GM18498 (cell line): ENCODE measurements around the gene ARHGEF38.

Source experiments
- ATAC-seq: cut with Tn5 transposase; IDR thresholded peaks from one replicate; pipeline ENCODE4 v1.9.1; 2021; ENCODE audit warnings: mild to moderate bottlenecking, moderate library complexity; ENCODE audit not compliant: unreplicated experiment

The ARHGEF38 gene, protein sequence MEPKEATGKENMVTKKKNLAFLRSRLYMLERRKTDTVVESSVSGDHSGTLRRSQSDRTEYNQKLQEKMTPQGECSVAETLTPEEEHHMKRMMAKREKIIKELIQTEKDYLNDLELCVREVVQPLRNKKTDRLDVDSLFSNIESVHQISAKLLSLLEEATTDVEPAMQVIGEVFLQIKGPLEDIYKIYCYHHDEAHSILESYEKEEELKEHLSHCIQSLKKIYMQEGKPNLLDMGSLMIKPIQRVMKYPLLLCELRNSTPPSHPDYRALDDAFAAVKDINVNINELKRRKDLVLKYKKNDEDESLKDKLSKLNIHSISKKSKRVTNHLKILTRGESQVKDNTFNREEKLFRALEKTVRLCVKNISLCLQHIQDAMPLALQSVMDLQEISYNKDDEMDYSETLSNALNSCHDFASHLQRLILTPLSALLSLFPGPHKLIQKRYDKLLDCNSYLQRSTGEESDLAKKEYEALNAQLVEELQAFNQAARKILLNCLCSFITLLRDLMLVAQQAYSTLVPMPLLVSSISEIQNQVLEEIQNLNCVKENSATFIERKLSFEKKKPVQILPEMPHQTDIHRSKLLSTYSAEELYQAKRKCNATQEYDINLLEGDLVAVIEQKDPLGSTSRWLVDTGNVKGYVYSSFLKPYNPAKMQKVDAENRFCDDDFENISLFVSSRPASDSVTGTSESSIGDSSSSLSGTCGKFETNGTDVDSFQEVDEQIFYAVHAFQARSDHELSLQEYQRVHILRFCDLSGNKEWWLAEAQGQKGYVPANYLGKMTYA

GRCh38 chr4:105551965-105552746, at the start of gene ARHGEF38:
TSS of gene ARHGEF38 (plus strand) at chr4:105552620. CDS start at chr4:105552766, 146 bp downstream.
- ATAC-seq = no peak

DNA sequence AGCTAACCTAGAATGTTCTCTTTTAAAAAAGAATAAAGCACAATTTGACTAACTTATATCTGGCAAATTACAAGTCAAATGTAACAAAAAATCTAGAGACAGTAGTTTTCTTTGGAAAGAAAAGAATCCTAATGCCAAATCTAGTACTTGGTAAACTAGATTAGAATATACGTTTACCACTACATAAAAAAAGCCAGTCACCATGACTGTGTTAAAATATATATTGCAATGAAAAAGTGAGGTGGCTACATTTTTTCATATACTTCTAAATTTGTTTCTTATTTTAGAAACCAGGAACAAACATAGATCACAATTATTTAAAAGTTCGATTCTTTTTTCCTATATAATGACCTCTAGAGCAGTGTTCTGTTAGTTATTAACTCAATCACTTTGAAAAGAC, 48.9 kb upstream of the ARHGEF38 start:
- no peak for ATAC-seq

DNA sequence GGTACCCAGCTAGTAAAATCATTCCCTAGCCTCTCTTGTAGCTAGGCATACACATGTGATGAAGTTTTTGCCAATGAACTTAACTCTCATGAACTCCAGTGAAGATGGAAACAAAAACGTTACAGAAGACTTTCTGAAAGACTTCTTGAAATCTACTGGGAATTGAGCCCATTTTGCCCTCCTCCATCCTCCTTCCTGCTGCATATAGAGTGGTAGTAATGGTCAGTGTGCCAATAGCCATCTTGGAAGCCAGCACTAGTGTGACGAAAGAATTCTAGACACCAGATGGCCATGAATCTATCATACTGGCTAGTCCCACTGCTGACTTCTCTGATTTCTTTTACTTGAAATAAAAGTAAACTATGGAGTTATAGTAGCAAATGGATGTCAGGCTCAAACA, 47.7 kb upstream of the ARHGEF38 start:
- no peak for ATAC-seq

DNA sequence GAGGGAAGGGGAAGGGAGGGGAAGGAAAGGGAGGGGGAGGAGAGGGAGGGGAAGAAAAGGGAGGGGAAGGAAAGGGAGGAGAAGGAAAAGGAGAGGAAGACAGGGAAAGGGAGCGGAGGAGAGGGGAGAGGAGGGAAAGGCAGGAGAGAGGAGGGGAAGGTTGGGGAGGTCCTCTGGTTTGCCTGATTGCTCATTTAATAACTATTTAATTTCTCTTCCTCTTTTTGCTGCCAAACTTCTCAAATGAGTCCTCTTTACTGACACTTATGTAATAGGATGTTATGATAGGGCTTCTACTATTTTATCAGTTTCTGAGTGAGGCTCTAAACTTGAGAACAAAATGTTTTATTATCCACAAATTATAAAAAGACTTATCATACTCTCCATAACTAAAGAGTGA, 43.1 kb upstream of the ARHGEF38 start:
- ATAC-seq = peak; percentile 93

DNA sequence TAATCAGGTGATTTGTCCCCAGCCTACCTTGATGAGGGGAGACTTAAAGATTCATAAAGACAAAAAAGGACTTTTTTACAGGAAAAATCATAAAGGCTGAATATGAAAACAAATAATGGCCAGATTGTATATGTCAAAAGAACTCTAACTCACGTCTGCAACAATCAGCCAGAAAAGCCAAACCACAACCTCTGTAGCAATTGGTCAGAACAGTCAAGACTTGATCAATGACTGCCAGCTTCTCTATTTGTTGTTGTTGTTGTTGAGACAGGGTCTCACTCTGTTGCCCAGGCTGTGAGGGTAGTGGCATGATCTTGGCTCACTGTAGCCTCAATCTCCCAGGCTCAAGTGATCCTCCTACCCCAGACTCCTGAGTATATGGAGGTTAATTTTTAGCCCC, 42.7 kb upstream of the ARHGEF38 start:
- peak; percentile 25 for ATAC-seq

DNA sequence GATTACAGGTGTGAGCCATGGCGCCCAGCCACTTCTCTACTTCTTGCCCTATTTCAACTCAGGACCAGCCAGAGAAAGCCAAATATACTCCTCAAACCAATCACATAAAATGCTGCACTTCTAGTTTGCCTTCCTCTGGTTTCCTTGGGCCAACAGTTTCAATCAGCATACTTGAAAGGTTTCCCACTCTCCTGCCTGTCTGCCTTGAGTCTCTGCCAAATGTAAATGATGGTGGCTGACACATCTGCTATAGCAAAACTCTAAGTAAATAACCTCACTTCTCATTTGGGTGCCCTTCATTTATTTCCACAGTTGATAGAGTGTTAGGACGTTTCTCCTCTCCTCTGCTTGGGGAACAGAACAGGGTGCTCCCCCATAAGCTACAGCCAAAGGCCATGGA, 42.2 kb upstream of the ARHGEF38 start:
- no peak for ATAC-seq

DNA sequence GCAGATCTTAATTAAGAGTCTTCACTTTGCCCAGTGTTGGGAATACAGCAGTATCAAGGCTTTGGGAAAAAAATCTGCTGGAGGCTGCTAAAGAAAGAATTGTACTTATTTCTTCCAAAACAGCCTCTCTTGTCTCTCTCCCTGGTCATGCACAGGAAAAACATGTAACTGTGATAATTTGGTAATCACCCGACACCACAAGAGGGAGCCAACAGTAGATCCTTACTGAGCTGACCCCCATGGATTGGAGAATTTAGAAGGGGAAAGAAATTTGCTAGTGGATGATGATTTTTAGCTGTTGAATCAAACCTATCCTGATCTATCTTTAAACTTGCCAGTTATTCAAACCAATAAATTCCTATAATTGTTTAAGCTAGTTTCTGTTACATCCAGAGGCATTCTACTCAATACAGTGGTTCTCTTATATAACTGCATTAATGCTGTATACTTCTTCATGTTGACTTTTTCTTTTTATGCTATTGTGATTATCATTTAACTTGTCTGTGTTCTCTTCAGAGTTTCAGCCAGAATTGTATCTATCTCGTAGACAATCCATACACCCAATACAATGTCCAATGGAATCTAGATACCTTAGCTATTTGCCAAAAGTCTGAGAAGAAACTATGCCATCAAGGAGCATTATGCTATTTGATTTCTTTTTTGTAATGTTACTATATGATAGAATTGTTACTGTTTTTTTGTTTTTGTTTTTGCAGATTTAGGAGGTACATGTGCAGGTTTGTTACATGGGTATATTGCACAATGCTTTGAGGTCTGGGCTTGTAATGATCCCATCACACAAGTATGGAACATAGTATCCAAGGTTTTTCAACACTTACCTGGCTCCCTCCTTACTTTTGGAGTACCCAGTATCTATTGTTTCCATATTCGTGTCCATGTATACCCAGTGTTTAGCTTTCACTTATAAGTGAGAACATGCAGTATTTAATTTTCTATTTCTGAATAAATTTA, 31.3 kb upstream of the ARHGEF38 start:
- peak; percentile 73 for ATAC-seq

DNA sequence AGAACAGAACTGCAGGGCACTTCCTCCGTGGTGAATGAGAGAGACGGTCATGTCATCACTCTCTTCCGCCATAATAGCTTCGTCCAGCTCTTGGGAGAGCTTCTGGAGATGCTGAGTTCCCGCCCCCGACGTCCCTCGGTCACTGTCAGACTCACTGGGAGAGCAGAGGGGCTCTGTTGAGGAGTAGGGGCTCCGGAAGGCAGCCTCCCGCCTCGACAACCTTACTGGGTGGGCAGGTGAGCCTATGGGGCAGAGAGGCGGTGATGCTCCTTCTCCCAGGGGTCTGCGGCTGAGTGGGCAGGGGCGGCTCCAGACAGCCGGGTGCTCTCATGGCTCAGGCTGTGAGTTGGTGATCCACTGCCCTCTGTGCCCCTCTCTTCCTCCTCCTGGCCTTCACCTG, 25.8 kb upstream of the ARHGEF38 start:
- no peak for ATAC-seq

DNA sequence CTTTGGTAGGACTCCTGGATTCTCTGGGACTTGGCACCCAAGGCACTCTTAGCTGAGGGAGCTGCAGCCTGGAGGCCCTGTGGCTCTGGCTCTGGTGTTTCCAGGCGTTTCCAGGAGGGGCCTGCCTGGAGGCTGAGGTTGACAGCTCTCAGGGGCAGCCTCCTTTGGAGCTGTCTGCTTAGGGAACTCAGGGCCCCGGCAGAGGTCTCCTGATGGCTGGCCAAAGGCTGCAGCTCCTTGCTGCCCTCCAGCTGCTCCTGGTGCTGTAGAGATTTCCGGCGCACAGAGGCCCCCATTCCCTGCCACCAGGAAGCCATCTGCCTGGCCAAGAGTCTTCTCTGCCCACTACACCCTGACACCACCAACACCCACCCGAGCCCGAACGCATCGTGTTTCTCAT, 25.3 kb upstream of the ARHGEF38 start:
- no peak for ATAC-seq

GRCh38 chr4:105536601-105537000, 15.8 kb upstream of the ARHGEF38 start:
- ATAC-seq = no peak

DNA sequence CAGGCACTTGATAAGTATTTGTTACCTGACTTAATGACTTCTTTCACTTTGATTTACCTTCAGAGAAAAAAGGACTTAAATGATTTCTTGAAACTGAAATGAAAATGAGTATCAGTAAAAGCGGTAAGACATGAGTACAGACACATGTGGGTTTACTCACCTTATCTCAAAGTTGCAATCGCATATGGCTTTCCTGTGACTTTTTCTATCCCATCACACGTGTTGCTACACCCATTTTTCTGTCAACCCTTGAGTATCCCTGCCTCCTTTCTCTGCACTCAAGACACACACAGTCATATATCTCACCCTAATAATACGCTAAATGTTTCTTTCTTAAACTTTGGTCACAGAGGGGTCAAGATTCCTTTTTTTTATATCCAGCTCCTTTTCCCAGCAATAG, 11.0 kb upstream of the ARHGEF38 start:
- no peak for ATAC-seq

GRCh38 chr4:105542039-105542438, 10.4 kb upstream of the ARHGEF38 start:
- ATAC-seq = no peak

DNA sequence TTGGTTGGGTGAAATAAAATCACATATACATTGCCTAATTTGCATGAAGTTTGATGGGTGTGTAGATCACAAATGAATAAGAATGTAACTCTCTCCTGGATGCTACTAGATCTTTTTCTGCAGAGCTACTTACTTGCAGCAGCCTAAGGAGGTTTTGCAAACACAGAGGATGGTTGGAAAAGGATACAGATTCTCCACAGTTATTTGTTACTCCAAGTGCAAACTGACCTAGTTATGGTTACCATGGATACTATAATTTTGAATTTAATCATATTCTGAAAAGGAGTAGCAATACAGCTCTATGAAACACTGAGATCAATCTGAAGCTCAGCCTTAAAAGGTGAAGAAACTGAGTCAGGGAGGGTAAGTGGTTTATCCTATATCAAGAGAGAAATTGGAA, 9.1 kb upstream of the ARHGEF38 start:
- ATAC-seq = no peak

- no peak for ATAC-seq
Observed at GRCh38 chr4:105543881-105544280, 8.5 kb upstream of the ARHGEF38 start.

GRCh38 chr4:105544520-105545286, 7.7 kb upstream of the ARHGEF38 start:
- no peak for ATAC-seq

GRCh38 chr4:105546086-105546485, 6.3 kb upstream of the ARHGEF38 start:
- no peak for ATAC-seq

- ATAC-seq = no peak
Observed at GRCh38 chr4:105547769-105548168, 4.7 kb upstream of the ARHGEF38 start.

GRCh38 chr4:105548483-105548882, 3.9 kb upstream of the ARHGEF38 start:
- ATAC-seq = no peak

GRCh38 chr4:105550641-105551040, 1.8 kb upstream of the ARHGEF38 start:
- ATAC-seq = no peak

DNA sequence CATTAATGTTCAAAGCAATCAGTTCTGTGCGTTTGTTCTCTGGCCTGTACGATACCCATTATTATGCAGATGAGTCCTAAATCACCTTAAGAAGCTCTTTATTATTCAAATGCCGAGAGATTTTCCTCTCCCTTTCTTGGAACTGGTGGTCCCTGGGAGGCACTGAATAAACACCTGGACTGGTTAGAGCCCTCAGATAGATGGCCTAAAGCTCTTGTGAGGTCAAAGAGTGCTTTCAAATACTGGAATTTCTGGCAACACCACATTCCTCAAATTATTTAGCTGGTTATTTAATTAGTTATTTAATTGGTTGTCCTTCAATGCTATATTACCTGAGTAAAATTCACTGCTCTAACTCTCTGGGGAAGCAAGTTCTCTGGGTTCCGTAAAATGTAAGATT, 3.0 kb downstream of the ARHGEF38 start:
- ATAC-seq = no peak
